KMS-11 (cell line): Measurements from ENCODE around the gene GLB1L3.

Source experiments
- H2AFZ ChIP-seq: fragments of 200-600 bp; sonication (generic); 2 replicates; pipeline ENCODE4 v1.6.1; 2016; ENCODE audit warnings: antibody characterized with exemption, mixed run types, low read depth
- H3K27ac ChIP-seq: fragments of 200-600 bp; sonication (generic); 2 replicates; pipeline ENCODE4 v1.6.1; 2016; ENCODE audit warnings: mild to moderate bottlenecking, mixed run types
- H3K27me3 ChIP-seq: fragments of 200-600 bp; sonication (generic); 2 replicates; pipeline ENCODE4 v1.6.1; 2017; ENCODE audit warnings: mild to moderate bottlenecking, low read depth, mixed run types, moderate library complexity; ENCODE audit not compliant: insufficient read depth
- H3K36me3 ChIP-seq: fragments of 200-600 bp; sonication (generic); 2 replicates; pipeline ENCODE4 v1.6.1; 2017; ENCODE audit warnings: mild to moderate bottlenecking, mixed run types; ENCODE audit not compliant: insufficient read depth
- H3K4me1 ChIP-seq: fragments of 200-600 bp; sonication (generic); 2 replicates; pipeline ENCODE4 v1.6.1; 2016; ENCODE audit warnings: mild to moderate bottlenecking, low read depth, mixed run types; ENCODE audit not compliant: poor library complexity, severe bottlenecking
- H3K4me2 ChIP-seq: fragments of 200-600 bp; sonication (generic); 2 replicates; pipeline ENCODE4 v1.7.0; 2016; ENCODE audit warnings: mild to moderate bottlenecking, mixed run types
- H3K4me3 ChIP-seq: fragments of 200-600 bp; sonication (generic); IDR thresholded peaks from 2 replicates; pipeline ENCODE4 v1.6.1; 2017; ENCODE audit warnings: low read depth, low read length, mixed read lengths; ENCODE audit not compliant: insufficient read depth
- H3K79me2 ChIP-seq: fragments of 200-600 bp; sonication (generic); 2 replicates; pipeline ENCODE4 v1.6.1; 2016; ENCODE audit warnings: low read depth, mixed run types; ENCODE audit not compliant: insufficient read depth
- H3K9ac ChIP-seq: fragments of 200-600 bp; sonication (generic); 2 replicates; pipeline ENCODE4 v1.6.1; 2016; ENCODE audit warnings: mild to moderate bottlenecking, mixed run types
- H4K20me1 ChIP-seq: fragments of 200-600 bp; sonication (generic); 2 replicates; pipeline ENCODE4 v1.6.1; 2016; ENCODE audit warnings: mild to moderate bottlenecking, mixed run types; ENCODE audit not compliant: insufficient read depth
- CTCF ChIP-seq: fragments of 200-600 bp; sonication (generic); conservative IDR thresholded peaks from 2 replicates; pipeline ENCODE4 v1.6.1; 2017; ENCODE audit warnings: low read depth, mild to moderate bottlenecking, antibody characterized with exemption, low read length, moderate library complexity, mixed read lengths

GLB1L3 gene

GRCh38 chr11:134345237-134345550, 69.0 kb downstream of the GLB1L3 start:
- no peak overlapping the region for H3K27ac ChIP-seq
- H3K4me2 ChIP-seq: no peak overlapping the region
- H3K36me3 ChIP-seq: no peaks in the 10 kb centered on the region
- no peaks in the 10 kb centered on the region for H3K4me1 ChIP-seq
- H3K9ac ChIP-seq: no peak overlapping the region
- no peaks in the 10 kb centered on the region for H4K20me1 ChIP-seq
- TF ChIP-seq CTCF: no peak
- no peaks in the 10 kb centered on the region for H3K27me3 ChIP-seq
- no peaks in the 10 kb centered on the region for H3K79me2 ChIP-seq
- H3K4me3 ChIP-seq: no peak overlapping the region
- no peak overlapping the region for H2AFZ ChIP-seq

- TF ChIP-seq CTCF: no peak
- Histone ChIP-seq H3K9ac (no peak overlapping the region), H4K20me1 (no peaks in the 10 kb centered on the region), H3K4me1 (no peaks in the 10 kb centered on the region), H3K27ac (no peak overlapping the region), H3K4me2 (no peak overlapping the region), H3K79me2 (no peaks in the 10 kb centered on the region), H3K27me3 (no peaks in the 10 kb centered on the region), H3K4me3 (no peak overlapping the region), H3K36me3 (no peaks in the 10 kb centered on the region), H2AFZ (no peak overlapping the region)
Measured at GRCh38 chr11:134346101-134346975, 70.2 kb downstream of the GLB1L3 start.

- Histone ChIP-seq H3K4me1 (no peaks in the 10 kb centered on the region), H3K27ac (no peak overlapping the region), H3K4me2 (no peak overlapping the region)
Measured at GRCh38 chr11:134346976-134347350, 70.8 kb downstream of the GLB1L3 start.

GRCh38 chr11:134347441-134347840, 71.3 kb downstream of the GLB1L3 start:
- no peak overlapping the region for H3K4me2 ChIP-seq
- no peak for TF ChIP-seq CTCF
- H3K36me3 ChIP-seq: no peaks in the 10 kb centered on the region
- no peak overlapping the region for H3K9ac ChIP-seq
- H3K79me2 ChIP-seq: no peaks in the 10 kb centered on the region
- no peaks in the 10 kb centered on the region for H3K27me3 ChIP-seq
- no peak overlapping the region for H3K27ac ChIP-seq
- no peak overlapping the region for H2AFZ ChIP-seq
- H3K4me3 ChIP-seq: no peak overlapping the region
- H4K20me1 ChIP-seq: no peaks in the 10 kb centered on the region
- no peaks in the 10 kb centered on the region for H3K4me1 ChIP-seq

More at GRCh38 chr11:134346976-134347350, 70.8 kb downstream of the GLB1L3 start:
- no peaks in the 10 kb centered on the region for H4K20me1 ChIP-seq
- no peaks in the 10 kb centered on the region for H3K79me2 ChIP-seq
- H3K4me3 ChIP-seq: no peak overlapping the region
- no peaks in the 10 kb centered on the region for H3K27me3 ChIP-seq
- no peak overlapping the region for H2AFZ ChIP-seq
- no peak for TF ChIP-seq CTCF
- H3K9ac ChIP-seq: no peak overlapping the region
- H3K36me3 ChIP-seq: no peaks in the 10 kb centered on the region
